PC-9 (cell line): ENCODE measurements around the gene TCP11L2. TPM values are rescaled to one million over a fixed set of nuclear protein-coding genes. Genes with fewer than 3 reads are reported as not detected.

Source experiments
- BruUV-seq: library from RNA; stranded (reverse); fragments of 400-500 nt; replicated peaks from 2 replicates; lab custom pipeline; 2021; lab: Mats Ljungman, UMichigan
- CTCF ChIA-PET: fragments of 300-600 bp; sonication (Branson Sonifier 250); formaldehyde crosslinking; loops from one replicate; lab custom pipeline; 2022; ENCODE audit warnings: antibody characterized with exemption; lab: Charles Lee
- POLR2A ChIA-PET: fragments of 300-600 bp; sonication (Branson Sonifier 250); formaldehyde crosslinking; loops from one replicate; lab custom pipeline; 2022; ENCODE audit warnings: antibody characterized with exemption; ENCODE audit not compliant: unreplicated experiment; lab: Charles Lee
- DNase-seq, 2 experiments: peaks; one replicate each; pipeline versions ENCODE4 v3.0.0 to v3.0.0-alpha.2; 2015 to 2022; ENCODE audit warnings: mixed read lengths in 1 of 2
- H2AFZ ChIP-seq: fragments of 200-600 bp; sonication (generic); 2 replicates; pipeline ENCODE4 v1.8.1; 2017; ENCODE audit warnings: antibody characterized with exemption
- H3F3A ChIP-seq: fragments of 200-600 bp; sonication (generic); 2 replicates; pipeline ENCODE4 v1.8.1; 2017; ENCODE audit warnings: antibody characterized with exemption, mild to moderate bottlenecking, low read depth; ENCODE audit not compliant: insufficient read depth
- H3K27ac ChIP-seq: fragments of 200-600 bp; sonication (generic); 2 replicates; pipeline ENCODE4 v1.6.1; 2016; ENCODE audit warnings: mixed run types
- H3K27me3 ChIP-seq: fragments of 200-600 bp; sonication (generic); 2 replicates; pipeline ENCODE4 v1.6.1; 2016; ENCODE audit warnings: low read depth, mixed run types; ENCODE audit not compliant: insufficient read depth
- H3K36me3 ChIP-seq: fragments of 200-600 bp; sonication (generic); 2 replicates; pipeline ENCODE4 v1.6.1; 2016; ENCODE audit warnings: low read depth, mixed run types
- H3K4me1 ChIP-seq: fragments of 200-600 bp; sonication (generic); replicated peaks from 2 replicates; pipeline ENCODE4 v1.6.1; 2016; ENCODE audit warnings: mixed run types; ENCODE audit not compliant: insufficient read depth
- H3K4me2 ChIP-seq: fragments of 200-600 bp; sonication (generic); 2 replicates; pipeline ENCODE4 v1.6.1; 2017; ENCODE audit warnings: mixed run types
- H3K4me3 ChIP-seq: fragments of 200-600 bp; sonication (generic); 2 replicates; pipeline ENCODE4 v1.6.1; 2016; ENCODE audit warnings: mixed run types
- H3K79me2 ChIP-seq: fragments of 200-600 bp; sonication (generic); 2 replicates; pipeline ENCODE4 v1.6.1; 2017; ENCODE audit warnings: low read depth, mixed run types
- H3K9me2 ChIP-seq: fragments of 200-600 bp; sonication (generic); 2 replicates; pipeline ENCODE4 v1.8.1; 2017; ENCODE audit warnings: mild to moderate bottlenecking; ENCODE audit not compliant: insufficient read depth
- H3K9me3 ChIP-seq: fragments of 200-600 bp; sonication (generic); 2 replicates; pipeline ENCODE4 v1.8.1; 2016; ENCODE audit warnings: low read depth; ENCODE audit not compliant: insufficient read depth
- H4K20me1 ChIP-seq: fragments of 200-600 bp; sonication (generic); 2 replicates; pipeline ENCODE4 v1.8.1; 2017; ENCODE audit not compliant: insufficient read depth
- EZH2 ChIP-seq: fragments of 200-600 bp; sonication (generic); IDR thresholded peaks from 2 replicates; pipeline ENCODE4 v1.8.0; 2017; ENCODE audit warnings: antibody characterized with exemption, low read depth
- intact Hi-C: fragments of 100-400 bp; cut with micrococcal nuclease; formaldehyde crosslinking; loops from one replicate; pipeline ENCODE4 v1.10.0; 2022; ENCODE audit not compliant: unreplicated experiment
- total RNA-seq: library from RNA; stranded (reverse); gene quantifications from 2 replicates; pipeline ENCODE4 v1.2.3, GENCODE V29; 2021
- TF ChIP-seq, protein P1 (sequence below): fragments of 200-600 bp; sonication (generic); conservative IDR thresholded peaks from 2 replicates; pipeline ENCODE4 v1.6.1; 2017; ENCODE audit warnings: mixed run types, antibody characterized with exemption, mild to moderate bottlenecking, moderate library complexity

TCP11L2 gene
- total RNA-seq, 1 experiment from 2014 or later = 34.6 TPM

DNA sequence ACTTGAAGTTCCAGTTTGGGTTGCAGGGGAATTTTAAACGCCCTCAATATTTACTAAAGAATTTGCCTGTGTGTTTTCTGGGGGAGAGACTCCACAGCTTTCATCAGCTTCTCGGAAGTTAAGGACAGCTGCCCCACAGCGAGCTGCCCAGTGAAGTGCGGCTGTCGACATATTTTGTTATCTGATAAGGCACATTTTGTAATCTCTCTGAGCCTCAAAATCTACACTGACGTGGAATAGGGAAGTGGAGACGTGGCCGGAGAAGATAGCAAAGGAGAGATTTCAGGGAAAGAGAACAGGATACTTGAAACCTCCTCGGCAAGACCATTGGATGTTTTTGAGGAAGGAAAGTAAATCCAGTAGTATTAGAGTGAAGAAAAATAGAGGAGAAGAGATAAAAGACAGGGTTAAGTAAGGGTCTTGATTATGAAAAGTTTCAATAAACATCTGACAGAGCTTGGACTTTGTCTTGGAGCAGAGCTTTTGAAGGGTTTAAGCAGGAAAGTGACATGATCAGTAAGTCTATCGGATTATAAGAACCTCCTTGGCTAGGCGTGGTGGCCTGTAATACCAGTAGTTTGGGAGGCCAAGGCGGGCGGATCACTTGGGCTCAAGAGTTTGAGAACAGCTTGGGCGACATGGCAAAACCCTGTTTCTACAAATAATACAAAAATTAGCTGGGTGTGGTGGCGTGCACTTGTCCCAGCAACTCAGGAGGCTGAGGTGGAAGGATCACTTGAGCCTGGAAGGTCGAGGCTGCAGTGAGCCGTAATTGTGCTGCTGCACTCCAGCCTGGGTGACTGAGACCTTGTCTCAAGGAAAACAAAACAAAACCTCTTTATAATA lies 56.1 kb downstream of the TCP11L2 start:
- intact Hi-C loops = loop anchor here (1.0 kb wide), 1 partner anchor 11 kb away; no protein-coding TSS in a partner anchor
- DNase-seq = peak in 1 of 2 experiments; percentile 94
- Histone ChIP-seq H3K4me1 (peaks cover 30% of the 10 kb centered on the region), H3K79me2 (peaks cover 48% of the 10 kb centered on the region), H3K9me3 (no peaks in the 10 kb centered on the region), H2AFZ (peak overlapping the region; percentile 89), H3F3A (peaks cover 17% of the 10 kb centered on the region), H3K4me2 (peak overlapping the region; percentile 91), H4K20me1 (no peaks in the 10 kb centered on the region), H3K9me2 (no peaks in the 10 kb centered on the region), H3K4me3 (peak overlapping the region; percentile 66), H3K27ac (peak overlapping the region; percentile 95), H3K36me3 (no peaks in the 10 kb centered on the region), H3K27me3 (no peaks in the 10 kb centered on the region)
- ChIA-PET CTCF (interaction anchor here (0.6 to 1.9 kb wide), 7 partner anchors 16 to 1667 kb away, joined by 3 to 7 read pairs (median 4); no protein-coding TSS in a partner anchor), POLR2A (interaction anchor here (0.5 to 0.9 kb wide), 2 partner anchors 62 to 598 kb away, joined by 3 to 4 read pairs; no protein-coding TSS in a partner anchor)
- no peak for TF ChIP-seq EZH2
- TF ChIP-seq, protein P1, sequence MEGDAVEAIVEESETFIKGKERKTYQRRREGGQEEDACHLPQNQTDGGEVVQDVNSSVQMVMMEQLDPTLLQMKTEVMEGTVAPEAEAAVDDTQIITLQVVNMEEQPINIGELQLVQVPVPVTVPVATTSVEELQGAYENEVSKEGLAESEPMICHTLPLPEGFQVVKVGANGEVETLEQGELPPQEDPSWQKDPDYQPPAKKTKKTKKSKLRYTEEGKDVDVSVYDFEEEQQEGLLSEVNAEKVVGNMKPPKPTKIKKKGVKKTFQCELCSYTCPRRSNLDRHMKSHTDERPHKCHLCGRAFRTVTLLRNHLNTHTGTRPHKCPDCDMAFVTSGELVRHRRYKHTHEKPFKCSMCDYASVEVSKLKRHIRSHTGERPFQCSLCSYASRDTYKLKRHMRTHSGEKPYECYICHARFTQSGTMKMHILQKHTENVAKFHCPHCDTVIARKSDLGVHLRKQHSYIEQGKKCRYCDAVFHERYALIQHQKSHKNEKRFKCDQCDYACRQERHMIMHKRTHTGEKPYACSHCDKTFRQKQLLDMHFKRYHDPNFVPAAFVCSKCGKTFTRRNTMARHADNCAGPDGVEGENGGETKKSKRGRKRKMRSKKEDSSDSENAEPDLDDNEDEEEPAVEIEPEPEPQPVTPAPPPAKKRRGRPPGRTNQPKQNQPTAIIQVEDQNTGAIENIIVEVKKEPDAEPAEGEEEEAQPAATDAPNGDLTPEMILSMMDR = no peak
- BruUV-seq = TSS peak; percentile 53

DNA sequence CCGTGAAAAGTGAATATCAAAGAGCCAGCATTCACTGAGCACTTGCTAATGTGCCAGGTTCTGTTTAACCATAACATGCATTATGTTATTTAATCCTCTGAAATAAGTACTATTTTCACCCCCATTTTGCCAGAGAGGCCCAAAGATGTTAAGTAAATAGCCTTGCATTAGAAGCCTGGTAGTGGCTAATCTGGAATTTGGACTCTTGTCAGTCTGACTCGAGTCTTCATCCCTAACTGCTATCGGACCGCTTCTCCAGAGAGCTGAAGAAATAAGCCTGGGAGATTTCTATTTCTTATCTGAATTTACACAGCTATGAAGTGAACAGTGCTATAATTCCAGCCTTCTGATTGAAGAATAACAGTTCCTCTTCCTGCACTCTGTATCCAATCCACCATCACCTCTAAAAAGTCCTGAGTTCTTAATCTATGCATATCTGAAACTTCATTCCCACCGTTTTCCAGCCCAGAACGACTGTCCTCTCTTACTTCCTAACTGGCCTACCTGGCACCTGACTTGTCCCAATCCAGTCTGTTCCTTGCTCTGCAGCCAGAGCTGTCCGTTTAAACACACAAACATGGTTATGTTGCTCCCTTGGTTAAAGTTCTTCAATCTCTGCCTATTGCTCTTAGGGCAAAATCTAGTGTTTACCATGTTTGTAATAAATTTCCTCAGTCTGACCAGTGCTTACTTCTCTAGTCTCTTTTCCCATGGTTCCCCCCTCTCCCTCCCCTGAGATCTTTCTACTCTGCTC lies 57.3 kb downstream of the TCP11L2 start:
- Histone ChIP-seq H3K9me2 (no peaks in the 10 kb centered on the region), H2AFZ (no peak overlapping the region), H3K27ac (peak overlapping the region; percentile 95), H3K4me3 (peak overlapping the region; percentile 66; the same call in 1 of the 2 replicates), H3K4me1 (peaks cover 30% of the 10 kb centered on the region), H3F3A (peaks cover 17% of the 10 kb centered on the region), H4K20me1 (no peaks in the 10 kb centered on the region), H3K27me3 (no peaks in the 10 kb centered on the region), H3K9me3 (no peaks in the 10 kb centered on the region), H3K36me3 (no peaks in the 10 kb centered on the region), H3K4me2 (peak overlapping the region; percentile 91), H3K79me2 (peaks cover 50% of the 10 kb centered on the region)
- intact Hi-C loops = no loop called here
- no peak for DNase-seq
- TF ChIP-seq, protein P1 = no peak
- TF ChIP-seq EZH2 = no peak
- POLR2A ChIA-PET = no interaction called here
- BruUV-seq = no TSS peak
- CTCF ChIA-PET = interaction anchor here (0.6 to 1.5 kb wide), 3 partner anchors 25 to 1315 kb away, joined by 4 to 7 read pairs (median 5); no protein-coding TSS in a partner anchor

DNA sequence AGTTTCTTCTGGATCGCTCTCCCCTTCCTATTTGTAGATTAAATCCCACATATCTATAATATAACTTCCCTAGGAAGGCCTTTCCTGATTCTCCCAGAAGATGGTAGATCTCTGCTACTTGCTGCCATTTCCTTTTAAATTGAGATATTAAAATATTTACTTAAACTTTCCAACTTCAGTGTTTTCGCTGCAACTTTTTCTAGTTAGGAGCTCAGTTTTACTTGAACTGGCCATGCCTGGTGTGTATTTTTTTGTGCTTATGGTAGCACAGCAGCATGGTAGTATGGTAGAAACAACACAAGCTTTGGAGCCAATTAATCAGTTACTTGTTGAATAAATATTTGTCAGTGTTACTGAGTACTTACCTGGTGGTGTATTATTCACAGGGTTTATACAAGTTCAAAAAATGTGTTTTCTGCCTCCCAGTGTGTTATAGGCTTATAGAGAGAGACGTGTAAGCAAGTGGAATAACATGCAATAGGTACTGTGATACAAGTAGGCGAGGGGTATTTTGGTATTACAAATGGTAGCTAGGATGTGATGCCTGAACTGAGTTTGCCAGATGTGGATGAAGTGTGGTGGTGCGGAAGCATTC lies 58.0 kb downstream of the TCP11L2 start:
- no peak for DNase-seq
- Histone ChIP-seq H3K9me3 (no peaks in the 10 kb centered on the region), H3K4me1 (peaks cover 30% of the 10 kb centered on the region), H3K9me2 (no peaks in the 10 kb centered on the region), H3K27ac (peak overlapping the region; percentile 95; the same call in 1 of the 2 replicates), H2AFZ (no peak overlapping the region), H3K36me3 (no peaks in the 10 kb centered on the region), H3K4me3 (no peak overlapping the region), H3K79me2 (peaks cover 50% of the 10 kb centered on the region), H3K4me2 (peak overlapping the region; percentile 91), H3F3A (peaks cover 17% of the 10 kb centered on the region), H4K20me1 (no peaks in the 10 kb centered on the region), H3K27me3 (no peaks in the 10 kb centered on the region)
- intact Hi-C loops = no loop called here
- CTCF ChIA-PET = no interaction called here
- TF ChIP-seq, protein P1 = no peak
- no peak for TF ChIP-seq EZH2
- BruUV-seq = no TSS peak
- POLR2A ChIA-PET = no interaction called here
